ENCODE results near the gene ZNF823. TPM values are rescaled to one million over a fixed set of nuclear protein-coding genes. Genes with fewer than 3 reads are reported as not detected.

The ZNF823 gene
- total RNA-seq, 2 experiments from 2014 or later = 4.0 to 4.9 TPM

GRCh38 chr19:11710313-11710712, 28.4 kb downstream of the ZNF823 start:
- no peak for DNase-seq
- H3K36me3 Mint-ChIP-seq (ENCODE audit: low read depth) = no peaks in the 10 kb centered on the region
- CTCF ChIA-PET = no interaction called here
- no peaks in the 10 kb centered on the region for H3K27me3 Mint-ChIP-seq
- H3K4me3 Mint-ChIP-seq = no peak overlapping the region
- H3K4me1 Mint-ChIP-seq = no peaks in the 10 kb centered on the region
- no peak overlapping the region for H3K27ac Mint-ChIP-seq
- H3K9me3 Mint-ChIP-seq = peaks cover 30% of the 10 kb centered on the region
- POLR2A ChIA-PET = no interaction called here

GRCh38 chr19:11708457-11708856, 30.3 kb downstream of the ZNF823 start:
- DNase-seq = no peak
- no peaks in the 10 kb centered on the region for H3K27me3 Mint-ChIP-seq
- H3K27ac Mint-ChIP-seq = no peak overlapping the region
- H3K4me3 Mint-ChIP-seq = no peak overlapping the region
- H3K4me1 Mint-ChIP-seq = no peaks in the 10 kb centered on the region
- H3K9me3 Mint-ChIP-seq = peaks cover 23% of the 10 kb centered on the region
- H3K36me3 Mint-ChIP-seq (ENCODE audit: low read depth) = no peaks in the 10 kb centered on the region
- ChIA-PET CTCF (no interaction called here), POLR2A (no interaction called here)

GRCh38 chr19:11705474-11705873, 33.3 kb downstream of the ZNF823 start:
- Mint-ChIP-seq H3K4me3 (no peak overlapping the region), H3K4me1 (no peaks in the 10 kb centered on the region), H3K9me3 (peaks cover 19% of the 10 kb centered on the region), H3K36me3 (ENCODE audit: low read depth) (no peaks in the 10 kb centered on the region), H3K27me3 (no peaks in the 10 kb centered on the region), H3K27ac (no peak overlapping the region)
- no peak for DNase-seq
- CTCF ChIA-PET = interaction anchor here (0.7 kb wide), 1 partner anchor 32 kb away, joined by 3 read pairs; no protein-coding TSS in a partner anchor
- POLR2A ChIA-PET = no interaction called here

DNA sequence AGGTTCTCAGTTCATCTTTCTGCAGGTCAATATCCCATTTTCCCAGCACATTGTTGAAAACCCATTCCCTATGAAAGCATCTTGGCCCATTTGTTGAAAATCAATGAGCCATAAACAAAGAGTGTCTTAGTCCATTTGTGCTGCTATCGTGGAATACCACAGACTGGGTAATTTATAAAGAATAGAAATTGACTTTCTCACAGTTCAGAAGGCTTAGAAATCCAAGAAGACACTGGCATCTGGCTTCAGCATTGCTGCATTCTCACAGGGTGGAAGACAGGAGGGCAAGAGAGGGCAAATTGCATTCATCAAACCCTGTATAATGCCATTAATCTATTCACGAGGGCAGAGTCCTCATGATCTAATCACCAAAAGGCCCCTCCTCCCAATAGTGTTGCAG, 34.1 kb downstream of the ZNF823 start:
- ChIA-PET POLR2A (no interaction called here), CTCF (no interaction called here)
- no peaks in the 10 kb centered on the region for H3K36me3 Mint-ChIP-seq (ENCODE audit: low read depth)
- peaks cover 12% of the 10 kb centered on the region for H3K9me3 Mint-ChIP-seq
- H3K27me3 Mint-ChIP-seq = no peaks in the 10 kb centered on the region
- H3K27ac Mint-ChIP-seq = no peak overlapping the region
- no peak for DNase-seq
- H3K4me3 Mint-ChIP-seq = no peak overlapping the region
- no peaks in the 10 kb centered on the region for H3K4me1 Mint-ChIP-seq

GRCh38 chr19:11699931-11700794, 38.6 kb downstream of the ZNF823 start:
- CTCF ChIA-PET = interaction anchor here (0.7 to 0.8 kb wide), 2 partner anchors 38 to 169 kb away, joined by 3 to 5 read pairs; no protein-coding TSS in a partner anchor
- Mint-ChIP-seq H3K27ac (no peak overlapping the region), H3K9me3 (no peaks in the 10 kb centered on the region), H3K27me3 (peaks cover 3% of the 10 kb centered on the region), H3K4me3 (no peak overlapping the region), H3K4me1 (no peaks in the 10 kb centered on the region), H3K36me3 (ENCODE audit: low read depth) (no peaks in the 10 kb centered on the region)
- no peak for DNase-seq
- POLR2A ChIA-PET = no interaction called here

- Mint-ChIP-seq H3K4me3 (no peak overlapping the region), H3K27ac (no peak overlapping the region), H3K4me1 (peaks cover 8% of the 10 kb centered on the region), H3K27me3 (peaks cover 16% of the 10 kb centered on the region), H3K36me3 (ENCODE audit: low read depth) (peaks cover 2% of the 10 kb centered on the region), H3K9me3 (peaks cover 5% of the 10 kb centered on the region)
- CTCF ChIA-PET = interaction anchor here (0.7 kb wide), 1 partner anchor 171 kb away, joined by 3 read pairs; no protein-coding TSS in a partner anchor
- POLR2A ChIA-PET = interaction anchor here (0.6 kb wide), 1 partner anchor 31 kb away, joined by 3 read pairs; no protein-coding TSS in a partner anchor
- DNase-seq = no peak
Observed at GRCh38 chr19:11698231-11698630, 40.5 kb downstream of the ZNF823 start.

DNA sequence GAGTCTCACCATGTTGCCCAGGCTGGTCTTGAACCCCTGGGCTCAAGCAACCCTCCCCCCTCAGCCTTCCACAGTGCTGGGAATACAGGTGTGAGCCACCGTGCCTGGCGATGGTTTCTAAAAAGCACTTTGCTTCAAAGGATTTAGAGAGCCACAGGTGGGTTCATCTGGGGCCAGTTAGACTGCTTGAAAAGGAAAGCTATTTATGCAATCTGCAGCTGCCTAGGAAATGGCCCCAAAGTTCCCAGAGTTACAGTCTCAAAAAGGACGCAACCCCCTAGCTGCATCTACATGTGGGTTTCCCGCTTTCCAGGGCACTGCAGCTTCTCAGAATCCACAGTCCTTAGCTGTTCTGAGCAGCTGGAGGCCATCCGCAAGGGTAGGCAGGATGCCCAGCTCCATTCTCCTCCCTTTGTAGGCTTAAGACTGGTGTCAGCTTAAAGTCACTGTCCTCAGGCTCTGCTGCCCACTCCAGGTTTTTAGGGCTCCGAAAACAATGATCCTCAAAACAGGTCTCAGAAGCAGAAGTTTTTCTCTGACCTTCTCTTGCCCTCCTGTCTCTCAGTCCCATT, 41.4 kb downstream of the ZNF823 start:
- ChIA-PET POLR2A (no interaction called here), CTCF (no interaction called here)
- no peak for DNase-seq
- Mint-ChIP-seq H3K36me3 (ENCODE audit: low read depth) (peaks cover 2% of the 10 kb centered on the region), H3K4me3 (no peak overlapping the region), H3K27me3 (peaks cover 19% of the 10 kb centered on the region), H3K9me3 (peaks cover 7% of the 10 kb centered on the region), H3K4me1 (peaks cover 8% of the 10 kb centered on the region), H3K27ac (no peak overlapping the region)

GRCh38 chr19:11694533-11695439, 44.0 kb downstream of the ZNF823 start:
- CTCF ChIA-PET = no interaction called here

DNA sequence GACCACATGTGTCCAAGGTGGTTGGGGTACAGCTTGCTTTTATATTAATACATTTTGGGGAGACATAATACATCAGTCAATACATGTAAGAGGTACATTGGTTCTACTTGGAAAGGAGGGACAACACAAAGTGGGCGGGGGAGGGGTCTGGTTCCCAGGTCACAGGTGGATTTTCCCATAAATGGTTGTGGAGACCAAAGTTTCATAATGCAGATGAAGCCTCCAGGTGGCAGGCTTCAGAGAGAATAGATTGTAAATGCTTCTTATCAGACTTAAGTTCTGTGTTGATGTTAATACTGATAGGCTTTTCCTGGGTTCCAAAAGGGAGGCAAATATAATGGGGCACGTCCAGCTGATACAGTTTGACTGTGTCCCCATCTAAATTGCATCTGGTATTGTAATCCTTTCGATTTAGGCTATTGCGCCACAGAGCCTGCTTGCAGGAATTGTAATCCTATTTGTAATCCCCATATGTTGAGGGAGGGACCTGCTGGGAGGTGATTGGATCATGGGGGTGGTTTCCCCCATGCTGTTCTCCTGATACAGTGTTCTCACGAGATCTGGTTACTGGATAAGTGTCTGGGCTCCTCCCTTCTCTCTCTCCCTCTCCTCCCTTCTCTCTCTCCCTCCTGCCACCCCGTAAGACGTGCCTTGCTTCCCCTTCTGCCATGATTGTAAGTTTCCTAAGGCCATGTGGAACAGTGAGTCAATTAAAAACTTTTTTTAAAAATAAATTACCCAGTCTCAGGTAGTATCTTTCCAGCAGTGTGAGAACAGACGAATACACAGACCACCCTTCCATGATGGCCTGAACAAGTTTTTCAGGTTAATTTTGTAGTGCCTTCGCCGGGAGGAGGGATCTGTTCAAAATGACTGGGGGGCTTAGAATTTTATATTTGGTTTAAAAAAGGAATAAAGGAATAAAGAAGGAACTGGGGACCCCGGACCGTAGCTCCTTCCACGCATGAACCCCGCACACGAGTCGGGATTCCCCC, 44.9 kb downstream of the ZNF823 start:
- Mint-ChIP-seq H3K27me3 (peaks cover 21% of the 10 kb centered on the region), H3K4me3 (no peak overlapping the region), H3K27ac (no peak overlapping the region), H3K9me3 (peaks cover 17% of the 10 kb centered on the region), H3K36me3 (ENCODE audit: low read depth) (peaks cover 2% of the 10 kb centered on the region), H3K4me1 (peaks cover 8% of the 10 kb centered on the region)
- CTCF ChIA-PET = no interaction called here
- POLR2A ChIA-PET = no interaction called here
- no peak for DNase-seq

More at GRCh38 chr19:11694533-11695439, 44.0 kb downstream of the ZNF823 start:
- peaks cover 21% of the 10 kb centered on the region for H3K27me3 Mint-ChIP-seq
- peaks cover 2% of the 10 kb centered on the region for H3K36me3 Mint-ChIP-seq (ENCODE audit: low read depth)
- H3K27ac Mint-ChIP-seq = no peak overlapping the region
- peak; percentile 59 for DNase-seq
- peak overlapping the region; percentile 72 for H3K4me3 Mint-ChIP-seq
- POLR2A ChIA-PET = no interaction called here
- H3K9me3 Mint-ChIP-seq = peaks cover 14% of the 10 kb centered on the region
- peaks cover 8% of the 10 kb centered on the region for H3K4me1 Mint-ChIP-seq

DNA sequence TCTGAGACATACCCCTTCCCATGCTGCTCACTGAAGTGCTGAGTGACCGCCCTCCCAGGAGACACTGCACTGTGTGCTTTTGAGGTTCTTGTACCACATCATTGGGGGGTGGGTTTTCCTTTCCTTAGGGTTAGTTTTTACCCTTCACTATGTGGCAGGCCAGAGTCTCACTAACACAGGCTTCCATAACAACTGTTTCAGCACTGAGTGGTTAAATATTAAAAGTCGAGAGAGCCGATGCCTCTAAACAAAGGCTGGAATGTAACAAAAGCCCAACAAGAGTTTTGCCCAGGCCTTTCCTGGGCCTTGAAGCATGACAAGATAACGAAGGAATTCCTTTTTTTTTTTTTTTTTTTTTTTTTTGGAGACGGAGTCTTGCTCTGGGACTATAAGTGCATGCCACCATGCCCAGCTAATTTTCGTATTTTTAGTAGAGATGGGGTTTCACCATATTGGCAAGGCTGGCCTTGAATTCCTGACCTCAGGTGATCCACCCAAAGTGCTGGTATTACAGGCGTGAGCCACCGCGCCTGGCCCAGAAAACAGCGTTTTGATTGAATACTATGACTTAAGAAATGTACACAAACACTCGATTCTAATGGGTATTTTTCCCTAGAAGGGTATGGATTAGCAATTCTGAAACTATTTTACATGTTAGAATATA, 46.5 kb downstream of the ZNF823 start:
- H3K27ac Mint-ChIP-seq = no peak overlapping the region
- peaks cover 3% of the 10 kb centered on the region for H3K36me3 Mint-ChIP-seq (ENCODE audit: low read depth)
- ChIA-PET CTCF (no interaction called here), POLR2A (no interaction called here)
- H3K4me3 Mint-ChIP-seq = no peak overlapping the region
- H3K9me3 Mint-ChIP-seq = peaks cover 21% of the 10 kb centered on the region
- H3K27me3 Mint-ChIP-seq = peaks cover 21% of the 10 kb centered on the region
- peaks cover 8% of the 10 kb centered on the region for H3K4me1 Mint-ChIP-seq
- no peak for DNase-seq

GRCh38 chr19:11685676-11686650, 52.8 kb downstream of the ZNF823 start:
- Mint-ChIP-seq H3K27me3 (no peaks in the 10 kb centered on the region), H3K36me3 (ENCODE audit: low read depth) (peaks cover 11% of the 10 kb centered on the region), H3K4me1 (peaks cover 5% of the 10 kb centered on the region), H3K27ac (no peak overlapping the region), H3K9me3 (peaks cover 42% of the 10 kb centered on the region), H3K4me3 (no peak overlapping the region)
- DNase-seq = no peak
- ChIA-PET CTCF (no interaction called here), POLR2A (no interaction called here)

Data from activated CD4-positive, alpha-beta memory T cell treated with anti-CD3 and anti-CD28 coated beads, Interleukin-2, amount 10 ng/mL, durations not matched to agents 7 days and 5 days (primary cell).